Mesothelial cell of epicardium (in vitro differentiated cells): ENCODE measurements around the gene SHFL. TPM values are rescaled to one million over a fixed set of nuclear protein-coding genes. Genes with fewer than 3 reads are reported as not detected.

Experiments
- DNase-seq, 2 experiments: peaks; one replicate each; pipeline ENCODE4 v3.0.0; 2021; ENCODE audit warnings: low spot score in 2 of 2; ENCODE audit not compliant: unreplicated experiment in 2 of 2
- H3K27ac Mint-ChIP-seq: 2 replicates; pipeline ENCODE4 v1.8.0; 2021; ENCODE audit warnings: mixed read lengths
- H3K27me3 Mint-ChIP-seq: 2 replicates; pipeline ENCODE4 v1.8.0; 2021; ENCODE audit warnings: low read depth, mixed read lengths
- H3K36me3 Mint-ChIP-seq: 2 replicates; pipeline ENCODE4 v1.8.0; 2021; ENCODE audit warnings: mixed read lengths
- H3K4me1 Mint-ChIP-seq: 2 replicates; pipeline ENCODE4 v1.8.0; 2021; ENCODE audit warnings: mixed read lengths
- H3K4me3 Mint-ChIP-seq: 2 replicates; pipeline ENCODE4 v1.8.0; 2021; ENCODE audit warnings: mild to moderate bottlenecking, moderate library complexity, mixed read lengths
- H3K9me3 Mint-ChIP-seq: 2 replicates; pipeline ENCODE4 v1.8.0; 2021; ENCODE audit warnings: mixed read lengths
- CTCF ChIP-seq: fragments of 200-600 bp; sonication (generic); IDR thresholded peaks from one replicate; pipeline ENCODE4 v1.5.0; 2021; ENCODE audit warnings: antibody characterized with exemption; ENCODE audit not compliant: unreplicated experiment
- total RNA-seq: library from RNA; stranded (reverse); gene quantifications from 3 replicates; pipeline ENCODE4 v1.2.1, GENCODE V29; 2021

SHFL gene
- total RNA-seq, 1 donor from 2014 or later: 34.6 TPM

- Mint-ChIP-seq H3K4me3 (peak within 1 kb of the TSS; percentile 85), H3K9me3 (no peaks in the 10 kb centered on the region), H3K36me3 (peaks cover 16% of the 10 kb centered on the region), H3K27me3 (no peaks in the 10 kb centered on the region), H3K4me1 (peaks cover 15% of the 10 kb centered on the region), H3K27ac (peak within 1 kb of the TSS; percentile 95)
- TF ChIP-seq CTCF: no peak
- peak; percentile 95 to 96 for DNase-seq
Measured at GRCh38 chr19:10106100-10106936, 20.2 kb downstream of the SHFL start, which contains the start of gene PPAN. PPAN (plus strand) TSS chr19:10106362; CDS start chr19:10106395, 33 bp downstream.

- no peak for DNase-seq
- Mint-ChIP-seq H3K4me3 (peak overlapping the region; percentile 85), H3K9me3 (no peaks in the 10 kb centered on the region), H3K36me3 (peaks cover 16% of the 10 kb centered on the region), H3K4me1 (peaks cover 15% of the 10 kb centered on the region), H3K27me3 (no peaks in the 10 kb centered on the region), H3K27ac (peak overlapping the region; percentile 95)
- no peak for TF ChIP-seq CTCF
Measured at GRCh38 chr19:10107254-10107653, 21.1 kb downstream of the SHFL start.

GRCh38 chr19:10107817-10108367, 21.8 kb downstream of the SHFL start:
- Mint-ChIP-seq H3K4me1 (peaks cover 15% of the 10 kb centered on the region), H3K27me3 (no peaks in the 10 kb centered on the region), H3K36me3 (peaks cover 16% of the 10 kb centered on the region), H3K9me3 (no peaks in the 10 kb centered on the region), H3K27ac (no peak overlapping the region), H3K4me3 (peak overlapping the region; percentile 85)
- no peak for DNase-seq
- no peak for TF ChIP-seq CTCF

GRCh38 chr19:10109528-10109927, 23.4 kb downstream of the SHFL start:
- peak overlapping the region; percentile 26 for H3K4me3 Mint-ChIP-seq
- H3K27ac Mint-ChIP-seq: no peak overlapping the region
- H3K36me3 Mint-ChIP-seq: peaks cover 16% of the 10 kb centered on the region
- peaks cover 15% of the 10 kb centered on the region for H3K4me1 Mint-ChIP-seq
- TF ChIP-seq CTCF: no peak
- H3K27me3 Mint-ChIP-seq: no peaks in the 10 kb centered on the region
- no peaks in the 10 kb centered on the region for H3K9me3 Mint-ChIP-seq
- DNase-seq: no peak

- no peaks in the 10 kb centered on the region for H3K27me3 Mint-ChIP-seq
- H3K36me3 Mint-ChIP-seq: peaks cover 16% of the 10 kb centered on the region
- no peak for DNase-seq
- H3K4me3 Mint-ChIP-seq: no peak overlapping the region
- no peak overlapping the region for H3K27ac Mint-ChIP-seq
- H3K9me3 Mint-ChIP-seq: no peaks in the 10 kb centered on the region
- TF ChIP-seq CTCF: no peak
- H3K4me1 Mint-ChIP-seq: peaks cover 12% of the 10 kb centered on the region
Measured at GRCh38 chr19:10110076-10110971, 24.2 kb downstream of the SHFL start.
